Pancreas (tissue), 10 donors: Measurements from ENCODE around the gene AHRR. TPM values are rescaled to one million over a fixed set of nuclear protein-coding genes. Genes with fewer than 3 reads are reported as not detected.
A peak's percentile ranks its signal among the peaks of the same experiment; 100 is the strongest.

Source experiments
- ATAC-seq, 4 donors: fragments of 200-7000 bp; cut with Tn5 transposase; one replicate each; pipeline versions ENCODE4 v1.8.0 to v1.9.1; 2020; ENCODE audit warnings: mild to moderate bottlenecking in 4 of 4, moderate library complexity in 4 of 4
- DNase-seq, 6 donors: peaks; one replicate each; pipeline ENCODE4 v3.0.0-alpha.2; 2020
- FAIRE-seq: peaks from 2 replicates; lab custom pipeline; 2012; peaks lifted over from hg19 to GRCh38; lab: Jason Lieb, UNC
- H3K27ac ChIP-seq, 4 donors: fragments of 200-600 bp; sonication (generic); 1 replicate in 3 of 4; 2 replicates in 1 of 4; pipeline versions ENCODE4 v1.5.0 to v1.8.0; 2020
- H3K27me3 ChIP-seq, 4 donors: fragments of 200-600 bp; one replicate each; pipeline ENCODE4 v1.8.0; 2021
- H3K36me3 ChIP-seq, 3 donors: fragments of 200-600 bp; sonication (generic) in 1 of 3; one replicate each; pipeline versions ENCODE4 v1.5.0 to v1.8.0; 2020 to 2021
- H3K4me1 ChIP-seq, 3 donors: fragments of 200-600 bp; one replicate each; pipeline ENCODE4 v1.8.0; 2021
- H3K4me3 ChIP-seq, 4 donors: fragments of 200-600 bp; sonication (generic) in 2 of 4; one replicate each; pipeline versions ENCODE4 v1.5.0 to v1.8.0; 2020 to 2021
- H3K9me3 ChIP-seq, 4 donors: fragments of 200-600 bp; one replicate each; pipeline ENCODE4 v1.8.0; 2021
- WGBS, 2 donors: extraction: QIAGEN DNeasy Blood & Tissue Kit; methylation state at CpG; one replicate each; pipeline ENCODE4 v1.1.7; 2013; 5-methylcytosine and 5-hydroxymethylcytosine counted together
- intact Hi-C, 3 donors: fragments of 100-400 bp; cut with DNase I; formaldehyde crosslinking; loops; one replicate each; pipeline versions ENCODE4 v1.11.1 to v1.14.2; 2022
- polyA plus RNA-seq, 2 donors: library from polyadenylated mRNA; stranded (reverse); fragments of 200-250 nt; gene quantifications; one replicate each; pipeline ENCODE4 v1.2.3, GENCODE V29; 2013
- total RNA-seq, 6 donors: library from RNA; stranded (reverse); fragmentation: NEBNext Ultra II Directional in 4 of 6; extraction: Animal tissue kit (Norgen Biotek cat#: 25700) in 4 of 6; gene quantifications; one replicate each; pipeline versions ENCODE4 v1.2.1 to v1.2.4, GENCODE V29; 2021 to 2023
- TF ChIP-seq, protein P1 (sequence below), 4 donors: fragments of 200-600 bp; sonication (generic) in 3 of 4; IDR thresholded peaks; one replicate each; pipeline versions ENCODE4 v1.5.0 to v1.8.0; 2021; ENCODE audit warnings: antibody characterized with exemption in 4 of 4
- donor health status: healthy with polysubstance abuse.
- donor health status: DM: no; HTN: no; CAD: no; lungs with moderate emphysema.
- donor health status: DM: no; HTN: no; CAD: no.
- donor health status: control.
- donor health status: control.
- donor health status: Bipolar disorder and iron deficiency.
- donor health status: DM: yes; HTN: yes; CAD: no.
- donor health status: DM: no; HTN: no; CAD: no.
- donor health status: DM: no; HTN: no; CAD: no.
- donor health status: DM: yes; HTN: yes; CAD: no.

AHRR gene
- total and polyA plus RNA-seq, 8 donors: 0.34 to 1.7 (median 0.69) TPM

DNA sequence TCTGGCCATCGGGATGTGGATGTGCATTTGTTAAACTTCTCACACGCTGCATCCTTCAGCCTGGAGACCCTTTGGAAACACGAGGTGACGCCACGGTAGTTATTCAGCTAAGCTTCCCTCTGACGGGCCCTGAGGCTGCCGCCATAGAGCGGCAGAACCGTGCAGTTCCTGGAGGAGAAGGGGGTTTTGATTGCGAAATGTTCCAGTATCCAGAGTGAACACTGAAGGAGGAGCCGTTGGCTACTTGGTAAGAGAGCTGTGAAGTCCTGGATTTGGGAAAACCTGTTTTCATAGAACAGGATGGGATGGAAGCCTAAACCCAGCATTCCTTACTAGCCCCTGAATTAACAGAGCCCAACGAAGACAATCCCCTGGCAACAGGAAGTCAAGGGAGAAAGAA, 98.5 kb downstream of the AHRR start:
- Histone ChIP-seq H3K27me3 (no peaks in the 10 kb centered on the region), H3K36me3 (no peaks in the 10 kb centered on the region), H3K4me3 (no peak overlapping the region), H3K9me3 (no peaks in the 10 kb centered on the region), H3K27ac (no peak overlapping the region), H3K4me1 (no peaks in the 10 kb centered on the region)
- no peak for FAIRE-seq
- DNase-seq: peak in 1 of 6 donors; percentile 12
- no peak for ATAC-seq
- TF ChIP-seq, protein P1, sequence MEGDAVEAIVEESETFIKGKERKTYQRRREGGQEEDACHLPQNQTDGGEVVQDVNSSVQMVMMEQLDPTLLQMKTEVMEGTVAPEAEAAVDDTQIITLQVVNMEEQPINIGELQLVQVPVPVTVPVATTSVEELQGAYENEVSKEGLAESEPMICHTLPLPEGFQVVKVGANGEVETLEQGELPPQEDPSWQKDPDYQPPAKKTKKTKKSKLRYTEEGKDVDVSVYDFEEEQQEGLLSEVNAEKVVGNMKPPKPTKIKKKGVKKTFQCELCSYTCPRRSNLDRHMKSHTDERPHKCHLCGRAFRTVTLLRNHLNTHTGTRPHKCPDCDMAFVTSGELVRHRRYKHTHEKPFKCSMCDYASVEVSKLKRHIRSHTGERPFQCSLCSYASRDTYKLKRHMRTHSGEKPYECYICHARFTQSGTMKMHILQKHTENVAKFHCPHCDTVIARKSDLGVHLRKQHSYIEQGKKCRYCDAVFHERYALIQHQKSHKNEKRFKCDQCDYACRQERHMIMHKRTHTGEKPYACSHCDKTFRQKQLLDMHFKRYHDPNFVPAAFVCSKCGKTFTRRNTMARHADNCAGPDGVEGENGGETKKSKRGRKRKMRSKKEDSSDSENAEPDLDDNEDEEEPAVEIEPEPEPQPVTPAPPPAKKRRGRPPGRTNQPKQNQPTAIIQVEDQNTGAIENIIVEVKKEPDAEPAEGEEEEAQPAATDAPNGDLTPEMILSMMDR (IDR thresholded peaks at IDR 0.05): no peak
- WGBS, 2 donors: 58 to 73% methylated on average over 12 of the region's 12 CpGs
- intact Hi-C loops: no loop called here

DNA sequence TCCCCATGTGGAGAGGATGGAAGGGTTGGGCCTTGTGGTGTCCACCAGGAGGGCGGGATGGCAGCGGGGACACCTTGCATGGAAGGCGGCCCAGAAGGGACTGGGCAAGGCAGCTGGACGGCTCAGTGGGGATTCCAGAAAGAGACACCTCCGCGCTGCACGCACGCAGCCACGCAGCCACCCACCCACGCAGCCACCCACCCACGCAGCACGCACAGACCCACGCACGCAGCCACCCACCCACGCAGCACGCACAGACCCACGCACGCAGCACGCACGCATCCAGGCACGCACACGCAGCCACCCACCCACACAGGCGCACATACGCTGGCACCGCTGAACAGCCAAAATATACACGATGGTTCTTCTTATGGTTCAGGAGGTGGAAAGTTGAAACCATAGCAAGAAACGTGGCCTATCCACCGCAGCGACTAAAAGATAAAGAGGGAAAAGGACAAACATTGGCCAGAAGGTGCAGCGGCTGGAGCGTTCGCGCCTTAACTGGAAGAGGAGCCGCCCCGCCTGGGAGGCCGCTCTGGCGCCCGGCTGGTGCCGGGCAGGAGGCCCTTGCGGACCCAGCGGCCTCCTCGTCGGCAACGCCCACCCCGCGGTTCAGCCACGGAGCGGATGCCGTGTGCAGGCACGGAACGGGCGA, 99.2 kb downstream of the AHRR start:
- intact Hi-C loops: no loop called here
- TF ChIP-seq, protein P1 (IDR thresholded peaks at IDR 0.05): no peak
- peak in 2 of 6 donors; percentile 55 to 61 for DNase-seq
- ATAC-seq: no peak
- Histone ChIP-seq H3K4me1 (no peaks in the 10 kb centered on the region), H3K36me3 (no peaks in the 10 kb centered on the region), H3K27ac (no peak overlapping the region), H3K27me3 (no peaks in the 10 kb centered on the region), H3K4me3 (no peak overlapping the region), H3K9me3 (no peaks in the 10 kb centered on the region)
- 89 to 92% methylated on average over 50 to 52 of the region's 52 CpGs for WGBS, 2 donors
- FAIRE-seq: no peak

DNA sequence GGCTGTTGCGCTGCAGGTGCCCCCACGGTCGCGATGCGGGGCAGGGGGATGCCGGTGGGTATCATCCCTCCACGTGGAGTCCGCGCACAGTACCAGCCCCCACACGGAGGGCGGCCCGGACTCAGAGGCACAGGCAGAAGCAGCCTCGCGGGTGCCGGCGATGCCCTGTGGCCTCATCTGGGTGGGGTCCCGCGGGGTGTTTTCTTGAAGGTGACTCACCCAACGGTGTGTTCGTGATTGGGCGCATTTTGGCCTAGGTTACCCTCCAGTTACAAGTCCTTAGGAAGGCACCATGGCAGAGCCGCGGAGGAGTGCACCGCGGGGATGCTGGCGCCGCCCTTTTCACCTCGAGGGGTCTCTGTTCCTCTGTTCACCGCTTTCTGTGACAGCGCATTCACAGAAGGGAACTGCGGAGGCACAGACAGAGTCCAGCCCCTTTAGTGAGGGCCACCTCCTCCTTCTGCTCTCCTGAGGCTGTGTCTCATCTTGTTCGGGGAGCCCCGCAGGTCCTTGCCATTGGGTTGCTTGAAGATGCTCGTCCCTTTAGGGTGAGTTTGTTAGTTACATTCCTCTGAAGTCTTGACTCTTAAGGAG, 99.9 kb downstream of the AHRR start:
- FAIRE-seq (no peak), DNase-seq (peak in 1 of 6 donors; percentile 57), ATAC-seq (no peak)
- WGBS, 2 donors: 80 to 84% methylated on average over 31 to 34 of the region's 34 CpGs
- H3K4me1 ChIP-seq: no peaks in the 10 kb centered on the region
- intact Hi-C loops: no loop called here
- H3K27me3 ChIP-seq: no peaks in the 10 kb centered on the region
- H3K4me3 ChIP-seq: no peak overlapping the region
- TF ChIP-seq, protein P1 (IDR thresholded peaks at IDR 0.05): no peak
- no peak overlapping the region for H3K27ac ChIP-seq
- H3K9me3 ChIP-seq: no peaks in the 10 kb centered on the region
- no peaks in the 10 kb centered on the region for H3K36me3 ChIP-seq

DNA sequence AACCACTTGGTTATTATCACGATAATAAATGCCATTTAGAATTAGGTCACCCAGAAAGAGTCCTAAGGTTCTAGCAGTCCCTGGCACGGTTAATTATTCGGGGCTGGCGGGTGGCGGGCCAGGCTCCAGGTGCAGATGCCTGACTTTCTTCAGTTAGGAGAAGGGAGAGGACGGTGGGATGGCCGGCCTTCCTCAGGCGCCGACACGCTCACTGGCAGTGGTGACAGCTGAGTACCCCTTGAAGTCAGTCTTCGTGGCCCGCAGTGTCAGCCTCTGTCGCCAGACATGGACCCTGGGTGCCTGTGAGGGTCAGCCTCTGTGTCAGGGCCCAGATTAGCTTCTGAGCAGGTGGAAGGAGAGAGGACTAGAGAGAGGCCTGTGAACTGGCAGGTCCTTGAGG, 100.4 kb downstream of the AHRR start:
- ATAC-seq (no peak), DNase-seq (peak in 1 of 6 donors; percentile 54), FAIRE-seq (no peak)
- Histone ChIP-seq H3K27ac (no peak overlapping the region), H3K36me3 (no peaks in the 10 kb centered on the region), H3K4me1 (no peaks in the 10 kb centered on the region), H3K4me3 (no peak overlapping the region), H3K9me3 (no peaks in the 10 kb centered on the region), H3K27me3 (no peaks in the 10 kb centered on the region)
- WGBS, 2 donors: 85 to 86% methylated on average over 13 of the region's 13 CpGs
- TF ChIP-seq, protein P1 (IDR thresholded peaks at IDR 0.05): no peak
- intact Hi-C loops: no loop called here
